Gastroesophageal sphincter (tissue), 3 donors: Measurements from ENCODE around the gene KRCC1.

ENCODE experiments used
- POLR2A ChIP-seq, 2 donors: fragments of 450-650 bp; IDR thresholded peaks; one replicate each; pipeline ENCODE4 v1.6.1; 2017; ENCODE audit warnings: antibody characterized with exemption in 2 of 2, mild to moderate bottlenecking in 2 of 2, moderate library complexity in 1 of 2
- POLR2AphosphoS5 ChIP-seq: sonication (generic); formaldehyde crosslinking; IDR thresholded peaks from one replicate; pipeline ENCODE4 v1.6.1; 2017; ENCODE audit warnings: antibody characterized with exemption
- TF ChIP-seq, protein P1 (sequence below), 4 experiments: fragments of 200-600 bp in 2 of 4; fragments of 450-650 bp in 2 of 4; sonication (generic) in 1 of 4; IDR thresholded peaks; one replicate each; pipeline ENCODE4 v1.5.1; 2017 to 2019; ENCODE audit warnings: antibody characterized with exemption in 4 of 4, mild to moderate bottlenecking in 2 of 4, moderate library complexity in 2 of 4

DNA sequence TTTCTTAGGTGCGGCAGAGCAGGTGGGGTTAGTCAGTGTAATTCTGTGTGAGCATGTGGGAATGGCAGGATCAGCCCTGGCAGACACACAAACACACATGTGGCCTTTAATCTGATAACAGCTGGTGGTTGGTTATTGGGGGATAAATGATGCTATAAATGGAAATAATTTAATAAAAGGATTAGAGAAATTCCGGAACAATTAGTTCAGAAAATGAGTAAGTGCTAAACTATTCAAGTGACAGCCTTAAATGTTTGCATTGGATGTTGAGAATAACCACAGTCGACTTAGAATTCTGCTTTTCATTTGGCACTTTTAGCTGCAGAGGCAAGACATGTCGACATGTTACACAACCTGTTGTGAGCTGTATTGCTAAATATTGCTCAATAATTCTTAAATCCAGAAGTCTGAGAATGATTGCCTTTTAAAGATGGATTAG lies 19.3 kb upstream of the KRCC1 start:
- TF ChIP-seq, protein P1, sequence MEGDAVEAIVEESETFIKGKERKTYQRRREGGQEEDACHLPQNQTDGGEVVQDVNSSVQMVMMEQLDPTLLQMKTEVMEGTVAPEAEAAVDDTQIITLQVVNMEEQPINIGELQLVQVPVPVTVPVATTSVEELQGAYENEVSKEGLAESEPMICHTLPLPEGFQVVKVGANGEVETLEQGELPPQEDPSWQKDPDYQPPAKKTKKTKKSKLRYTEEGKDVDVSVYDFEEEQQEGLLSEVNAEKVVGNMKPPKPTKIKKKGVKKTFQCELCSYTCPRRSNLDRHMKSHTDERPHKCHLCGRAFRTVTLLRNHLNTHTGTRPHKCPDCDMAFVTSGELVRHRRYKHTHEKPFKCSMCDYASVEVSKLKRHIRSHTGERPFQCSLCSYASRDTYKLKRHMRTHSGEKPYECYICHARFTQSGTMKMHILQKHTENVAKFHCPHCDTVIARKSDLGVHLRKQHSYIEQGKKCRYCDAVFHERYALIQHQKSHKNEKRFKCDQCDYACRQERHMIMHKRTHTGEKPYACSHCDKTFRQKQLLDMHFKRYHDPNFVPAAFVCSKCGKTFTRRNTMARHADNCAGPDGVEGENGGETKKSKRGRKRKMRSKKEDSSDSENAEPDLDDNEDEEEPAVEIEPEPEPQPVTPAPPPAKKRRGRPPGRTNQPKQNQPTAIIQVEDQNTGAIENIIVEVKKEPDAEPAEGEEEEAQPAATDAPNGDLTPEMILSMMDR (IDR thresholded peaks at IDR 0.05), result no peak
- TF ChIP-seq POLR2AphosphoS5 (no peak), POLR2A (IDR thresholded peaks at IDR 0.05) (no peak)
